ENCODE results near the gene INHBB. TPM values are rescaled to one million over a fixed set of nuclear protein-coding genes. Genes with fewer than 3 reads are reported as not detected.

INHBB gene
- total and polyA plus RNA-seq, 7 experiments from 2014 or later, result not detected

- no peaks in the 10 kb centered on the region for H3K27me3 ChIP-seq (ENCODE audit: control insufficient read depth in 2 of 2, insufficient read depth in 2 of 2, low read length in 2 of 2)
- CTCF ChIA-PET, result no interaction called here
- Mint-ChIP-seq H3K4me3 (no peak overlapping the region), H3K9me3 (peaks cover 0 to 6% (median 0%) of the 10 kb centered on the region in 11 donors), H3K36me3 (no peaks in the 10 kb centered on the region), H3K27me3 (peaks cover 0 to 10% (median 6%) of the 10 kb centered on the region in 5 donors), H3K4me1 (no peaks in the 10 kb centered on the region), H3K27ac (no peak overlapping the region)
- no peaks in the 10 kb centered on the region for H3K4me1 ChIP-seq (ENCODE audit: control insufficient read depth in 2 of 2, insufficient read depth in 2 of 2, low read length in 2 of 2)
- no peaks in the 10 kb centered on the region for H3K9me3 ChIP-seq (ENCODE audit: control insufficient read depth in 2 of 3, low read length in 3 of 3)
- DNase-seq, result no peak
- no peak overlapping the region for H3K4me3 ChIP-seq (ENCODE audit: low read length)
- H3K27ac ChIP-seq (ENCODE audit: low read depth, low read length), result no peak overlapping the region
- POLR2A ChIA-PET, result no interaction called here
- no peaks in the 10 kb centered on the region for H3K36me3 ChIP-seq (ENCODE audit: control insufficient read depth in 2 of 3, insufficient read depth in 3 of 3, low read length in 3 of 3)
- intact Hi-C loops (cut with micrococcal nuclease), result no loop called here
- ATAC-seq, result no peak
Observed at GRCh38 chr2:120367221-120367620, 21.3 kb downstream of the INHBB start.

- no peaks in the 10 kb centered on the region for H3K36me3 Mint-ChIP-seq
- CTCF ChIA-PET, result no interaction called here
- intact Hi-C loops (cut with micrococcal nuclease), result no loop called here
Observed at GRCh38 chr2:120367649-120368048, 21.7 kb downstream of the INHBB start.

GRCh38 chr2:120368086-120368485 is 22.1 kb downstream of the INHBB start:
- peaks cover 0 to 10% (median 6%) of the 10 kb centered on the region in 5 donors for H3K27me3 Mint-ChIP-seq
- intact Hi-C loops (cut with micrococcal nuclease), result no loop called here
- no peaks in the 10 kb centered on the region for H3K4me1 Mint-ChIP-seq
- no peak overlapping the region for H3K4me3 ChIP-seq (ENCODE audit: low read length)
- H3K36me3 ChIP-seq (ENCODE audit: control insufficient read depth in 2 of 3, insufficient read depth in 3 of 3, low read length in 3 of 3), result no peaks in the 10 kb centered on the region
- no peak overlapping the region for H3K4me3 Mint-ChIP-seq
- H3K9me3 ChIP-seq (ENCODE audit: control insufficient read depth in 2 of 3, low read length in 3 of 3), result no peaks in the 10 kb centered on the region
- H3K27me3 ChIP-seq (ENCODE audit: control insufficient read depth in 2 of 2, insufficient read depth in 2 of 2, low read length in 2 of 2), result no peaks in the 10 kb centered on the region
- peaks cover 0 to 6% (median 0%) of the 10 kb centered on the region in 11 donors for H3K9me3 Mint-ChIP-seq
- ATAC-seq (no peak), DNase-seq (no peak)
- POLR2A ChIA-PET, result no interaction called here
- H3K27ac Mint-ChIP-seq, result no peak overlapping the region
- H3K4me1 ChIP-seq (ENCODE audit: control insufficient read depth in 2 of 2, insufficient read depth in 2 of 2, low read length in 2 of 2), result no peaks in the 10 kb centered on the region
- CTCF ChIA-PET, result no interaction called here
- H3K27ac ChIP-seq (ENCODE audit: low read depth, low read length), result no peak overlapping the region
- no peaks in the 10 kb centered on the region for H3K36me3 Mint-ChIP-seq

More at GRCh38 chr2:120367649-120368048, 21.7 kb downstream of the INHBB start:
- Histone ChIP-seq H3K27me3 (ENCODE audit: control insufficient read depth in 2 of 2, insufficient read depth in 2 of 2, low read length in 2 of 2) (no peaks in the 10 kb centered on the region), H3K4me1 (ENCODE audit: control insufficient read depth in 2 of 2, insufficient read depth in 2 of 2, low read length in 2 of 2) (no peaks in the 10 kb centered on the region), H3K4me3 (ENCODE audit: low read length) (no peak overlapping the region), H3K9me3 (ENCODE audit: control insufficient read depth in 2 of 3, low read length in 3 of 3) (no peaks in the 10 kb centered on the region), H3K27ac (ENCODE audit: low read depth, low read length) (no peak overlapping the region), H3K36me3 (ENCODE audit: control insufficient read depth in 2 of 3, insufficient read depth in 3 of 3, low read length in 3 of 3) (no peaks in the 10 kb centered on the region)
- H3K27me3 Mint-ChIP-seq, result peaks cover 0 to 10% (median 6%) of the 10 kb centered on the region in 5 donors
- H3K27ac Mint-ChIP-seq, result no peak overlapping the region
- H3K4me1 Mint-ChIP-seq, result no peaks in the 10 kb centered on the region
- peaks cover 0 to 6% (median 0%) of the 10 kb centered on the region in 11 donors for H3K9me3 Mint-ChIP-seq
- ATAC-seq (no peak), DNase-seq (no peak)
- POLR2A ChIA-PET, result no interaction called here
- H3K4me3 Mint-ChIP-seq, result no peak overlapping the region

GRCh38 chr2:120369250-120369649 is 23.3 kb downstream of the INHBB start:
- H3K4me3 Mint-ChIP-seq, result no peak overlapping the region
- H3K4me1 ChIP-seq (ENCODE audit: control insufficient read depth in 2 of 2, insufficient read depth in 2 of 2, low read length in 2 of 2), result no peaks in the 10 kb centered on the region
- no peak overlapping the region for H3K27ac Mint-ChIP-seq
- no peaks in the 10 kb centered on the region for H3K36me3 Mint-ChIP-seq
- H3K4me3 ChIP-seq (ENCODE audit: low read length), result no peak overlapping the region
- H3K9me3 Mint-ChIP-seq, result peaks cover 0 to 6% (median 0%) of the 10 kb centered on the region in 11 donors
- no peaks in the 10 kb centered on the region for H3K4me1 Mint-ChIP-seq
- no peak for ATAC-seq
- H3K27ac ChIP-seq (ENCODE audit: low read depth, low read length), result no peak overlapping the region
- H3K27me3 ChIP-seq (ENCODE audit: control insufficient read depth in 2 of 2, insufficient read depth in 2 of 2, low read length in 2 of 2), result no peaks in the 10 kb centered on the region
- H3K9me3 ChIP-seq (ENCODE audit: control insufficient read depth in 2 of 3, low read length in 3 of 3), result no peaks in the 10 kb centered on the region
- intact Hi-C loops (cut with micrococcal nuclease), result no loop called here
- no peak for DNase-seq
- H3K27me3 Mint-ChIP-seq, result peaks cover 0 to 10% (median 3%) of the 10 kb centered on the region in 5 donors
- H3K36me3 ChIP-seq (ENCODE audit: control insufficient read depth in 2 of 3, insufficient read depth in 3 of 3, low read length in 3 of 3), result no peaks in the 10 kb centered on the region
- ChIA-PET CTCF (no interaction called here), POLR2A (no interaction called here)

GRCh38 chr2:120371969-120372625 is 26.2 kb downstream of the INHBB start:
- Histone ChIP-seq H3K9me3 (ENCODE audit: control insufficient read depth in 2 of 3, low read length in 3 of 3) (no peaks in the 10 kb centered on the region), H3K27me3 (ENCODE audit: control insufficient read depth in 2 of 2, insufficient read depth in 2 of 2, low read length in 2 of 2) (no peaks in the 10 kb centered on the region), H3K36me3 (ENCODE audit: control insufficient read depth in 2 of 3, insufficient read depth in 3 of 3, low read length in 3 of 3) (no peaks in the 10 kb centered on the region), H3K4me1 (ENCODE audit: control insufficient read depth in 2 of 2, insufficient read depth in 2 of 2, low read length in 2 of 2) (no peaks in the 10 kb centered on the region), H3K27ac (ENCODE audit: low read depth, low read length) (no peak overlapping the region), H3K4me3 (ENCODE audit: low read length) (no peak overlapping the region)
- POLR2A ChIA-PET, result no interaction called here
- no peak for DNase-seq
- H3K9me3 Mint-ChIP-seq, result peaks cover 0 to 6% (median 0%) of the 10 kb centered on the region in 11 donors
- H3K36me3 Mint-ChIP-seq, result no peaks in the 10 kb centered on the region
- no peak for ATAC-seq
- H3K4me1 Mint-ChIP-seq, result no peaks in the 10 kb centered on the region
- no peak overlapping the region for H3K4me3 Mint-ChIP-seq
- H3K27me3 Mint-ChIP-seq, result peaks cover 0 to 9% (median 0%) of the 10 kb centered on the region in 5 donors
- intact Hi-C loops (cut with micrococcal nuclease), result no loop called here
- no peak overlapping the region for H3K27ac Mint-ChIP-seq
- CTCF ChIA-PET, result no interaction called here

- Mint-ChIP-seq H3K27ac (no peak overlapping the region), H3K9me3 (peaks cover 0 to 6% (median 0%) of the 10 kb centered on the region in 11 donors), H3K4me1 (no peaks in the 10 kb centered on the region), H3K27me3 (peaks cover 0 to 9% (median 4%) of the 10 kb centered on the region in 5 donors), H3K36me3 (no peaks in the 10 kb centered on the region), H3K4me3 (no peak overlapping the region)
- H3K27me3 ChIP-seq (ENCODE audit: control insufficient read depth in 2 of 2, insufficient read depth in 2 of 2, low read length in 2 of 2), result no peaks in the 10 kb centered on the region
- peak; percentile 20 for ATAC-seq
- H3K36me3 ChIP-seq (ENCODE audit: control insufficient read depth in 2 of 3, insufficient read depth in 3 of 3, low read length in 3 of 3), result no peaks in the 10 kb centered on the region
- H3K9me3 ChIP-seq (ENCODE audit: control insufficient read depth in 2 of 3, low read length in 3 of 3), result no peaks in the 10 kb centered on the region
- POLR2A ChIA-PET, result no interaction called here
- H3K4me1 ChIP-seq (ENCODE audit: control insufficient read depth in 2 of 2, insufficient read depth in 2 of 2, low read length in 2 of 2), result no peaks in the 10 kb centered on the region
- no peak for DNase-seq
- CTCF ChIA-PET, result no interaction called here
- no peak overlapping the region for H3K4me3 ChIP-seq (ENCODE audit: low read length)
- H3K27ac ChIP-seq (ENCODE audit: low read depth, low read length), result no peak overlapping the region
- intact Hi-C loops (cut with micrococcal nuclease), result no loop called here
Observed at GRCh38 chr2:120372816-120373215, 26.9 kb downstream of the INHBB start.

- Histone ChIP-seq H3K27me3 (ENCODE audit: control insufficient read depth in 2 of 2, insufficient read depth in 2 of 2, low read length in 2 of 2) (no peaks in the 10 kb centered on the region), H3K36me3 (ENCODE audit: control insufficient read depth in 2 of 3, insufficient read depth in 3 of 3, low read length in 3 of 3) (no peaks in the 10 kb centered on the region), H3K9me3 (ENCODE audit: control insufficient read depth in 2 of 3, low read length in 3 of 3) (no peaks in the 10 kb centered on the region), H3K4me3 (ENCODE audit: low read length) (no peak overlapping the region), H3K4me1 (ENCODE audit: control insufficient read depth in 2 of 2, insufficient read depth in 2 of 2, low read length in 2 of 2) (no peaks in the 10 kb centered on the region), H3K27ac (ENCODE audit: low read depth, low read length) (no peak overlapping the region)
- DNase-seq (no peak), ATAC-seq (no peak)
- Mint-ChIP-seq H3K36me3 (no peaks in the 10 kb centered on the region), H3K4me1 (no peaks in the 10 kb centered on the region), H3K4me3 (no peak overlapping the region), H3K9me3 (peaks cover 0 to 6% (median 0%) of the 10 kb centered on the region in 11 donors), H3K27ac (no peak overlapping the region), H3K27me3 (peaks cover 0 to 9% (median 5%) of the 10 kb centered on the region in 5 donors)
- ChIA-PET POLR2A (no interaction called here), CTCF (no interaction called here)
- intact Hi-C loops (cut with micrococcal nuclease), result no loop called here
Observed at GRCh38 chr2:120373424-120373823, 27.5 kb downstream of the INHBB start.
